HG03060 (cell line): ENCODE data around the gene NR2E3.
"Not testable (repeated sequence)": the region's sequence is repeated elsewhere in the genome, so short reads cannot be mapped to it uniquely, and the experiment has no call there.

Source experiments
- ATAC-seq: cut with Tn5 transposase; IDR thresholded peaks from one replicate; pipeline ENCODE4 v1.9.1; 2021; ENCODE audit warnings: low read depth, moderate number of reproducible peaks; ENCODE audit not compliant: unreplicated experiment

Gene NR2E3

DNA sequence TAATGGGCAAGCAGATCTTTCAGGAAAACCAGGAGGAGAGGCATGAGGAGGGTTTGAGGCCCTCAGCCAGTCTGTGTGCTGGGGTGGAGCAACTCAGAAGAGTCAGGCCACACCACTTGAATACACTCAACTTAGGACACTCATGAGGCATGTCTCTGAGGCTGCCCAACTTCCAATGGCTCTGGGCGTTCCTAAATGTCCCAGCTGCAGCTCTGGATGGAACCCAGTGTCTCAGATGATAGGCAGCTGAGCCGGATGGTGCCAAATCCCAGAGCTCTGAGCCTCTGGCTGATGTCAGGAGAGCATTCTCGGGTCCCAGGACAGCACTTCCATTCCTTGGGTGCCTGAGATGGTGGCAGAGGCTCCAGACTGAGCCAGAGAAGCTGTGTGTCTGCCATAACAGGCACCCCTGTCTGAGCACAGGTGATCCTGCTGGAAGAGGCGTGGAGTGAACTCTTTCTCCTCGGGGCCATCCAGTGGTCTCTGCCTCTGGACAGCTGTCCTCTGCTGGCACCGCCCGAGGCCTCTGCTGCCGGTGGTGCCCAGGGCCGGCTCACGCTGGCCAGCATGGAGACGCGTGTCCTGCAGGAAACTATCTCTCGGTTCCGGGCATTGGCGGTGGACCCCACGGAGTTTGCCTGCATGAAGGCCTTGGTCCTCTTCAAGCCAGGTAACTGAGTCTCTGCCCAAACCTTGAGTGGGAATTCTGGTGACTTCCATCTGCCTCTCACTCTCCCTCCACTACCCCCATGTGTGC lies 2.8 kb downstream of the NR2E3 start:
- no peak for ATAC-seq

DNA sequence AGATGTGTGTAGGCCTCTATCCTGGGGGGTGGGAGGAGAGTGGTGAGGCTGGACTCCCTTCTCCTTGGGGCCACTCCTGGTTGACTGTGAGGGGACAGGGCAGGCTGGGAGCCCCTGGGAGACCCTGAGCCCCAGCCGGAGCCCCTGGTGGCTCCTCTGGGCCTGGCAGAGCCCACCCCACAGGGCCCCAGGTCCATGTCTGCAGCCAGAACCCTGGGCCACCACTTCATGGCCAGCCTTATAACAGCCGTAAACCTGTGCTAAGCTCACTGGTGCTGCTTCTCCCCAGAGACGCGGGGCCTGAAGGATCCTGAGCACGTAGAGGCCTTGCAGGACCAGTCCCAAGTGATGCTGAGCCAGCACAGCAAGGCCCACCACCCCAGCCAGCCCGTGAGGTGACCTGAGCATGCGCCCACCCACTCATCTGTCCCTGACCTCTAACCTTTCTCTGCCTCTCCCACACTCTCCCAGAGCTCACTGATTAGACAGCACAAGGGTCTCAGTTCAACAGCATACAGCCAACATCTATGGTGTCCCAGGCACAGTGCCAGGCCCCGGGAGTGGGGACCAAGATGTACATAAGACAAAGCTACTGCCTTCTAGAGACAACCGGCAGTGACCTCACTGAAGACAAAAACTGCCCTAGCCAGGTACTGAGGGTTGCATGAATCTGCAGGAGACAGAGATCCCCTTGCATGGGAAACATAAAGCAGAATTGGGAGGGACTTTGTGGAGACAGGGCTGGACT lies 3.5 kb downstream of the NR2E3 start:
- ATAC-seq = no peak

DNA sequence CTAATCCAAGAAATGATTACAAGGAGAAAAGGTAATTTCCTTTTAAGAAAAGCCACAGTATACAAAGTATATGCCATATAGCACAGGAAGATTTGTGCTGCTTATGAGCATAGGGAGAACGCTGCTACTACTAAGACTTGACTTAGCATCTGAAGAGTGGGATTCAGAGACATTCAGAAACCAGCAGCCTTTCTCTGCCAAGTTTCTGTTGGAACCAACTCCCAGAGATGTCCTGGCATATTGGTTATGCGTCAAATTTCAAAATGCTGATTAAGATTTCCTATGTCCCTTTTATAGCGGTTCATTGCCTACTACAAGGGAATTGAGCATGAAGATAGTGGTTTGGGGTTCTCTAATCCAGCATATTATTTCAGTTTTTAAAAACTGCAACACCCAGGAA lies 4.9 kb downstream of the NR2E3 start:
- no peak for ATAC-seq

DNA sequence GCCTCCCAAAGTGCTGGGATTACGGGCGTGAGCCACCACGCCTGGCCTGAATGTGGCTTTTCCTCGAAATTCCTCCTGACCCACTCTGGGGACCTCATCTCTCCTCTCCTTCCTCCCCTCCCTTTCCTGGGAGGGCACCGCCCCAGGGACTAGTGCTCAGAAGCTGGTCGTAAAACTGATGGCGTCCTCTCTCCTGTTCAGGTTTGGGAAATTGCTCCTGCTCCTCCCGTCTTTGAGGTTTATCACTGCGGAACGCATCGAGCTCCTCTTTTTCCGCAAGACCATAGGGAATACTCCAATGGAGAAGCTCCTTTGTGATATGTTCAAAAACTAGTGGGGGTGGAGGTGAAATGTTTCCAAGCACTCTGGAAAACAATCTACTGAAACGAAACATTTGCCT lies 7.0 kb downstream of the NR2E3 start:
- no peak for ATAC-seq

DNA sequence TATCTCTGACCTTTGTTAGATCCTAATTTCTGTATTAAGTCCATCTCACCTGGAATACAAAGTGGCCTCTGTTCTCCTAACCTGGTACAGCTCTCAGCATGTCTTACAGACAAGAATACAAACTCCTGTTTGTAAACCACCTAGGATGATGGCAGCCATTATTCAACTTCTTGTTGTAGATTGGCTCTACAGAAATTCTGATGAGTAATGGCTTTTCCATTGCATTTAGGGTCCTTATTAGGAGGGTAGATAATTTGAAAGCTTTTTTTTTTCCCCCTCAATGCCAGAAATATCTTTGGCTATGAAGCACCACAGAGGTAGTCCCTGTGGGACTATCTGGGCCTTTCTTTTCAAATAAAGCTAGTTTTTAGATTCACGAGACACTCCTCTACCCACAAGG lies 9.8 kb downstream of the NR2E3 start:
- ATAC-seq = no peak

DNA sequence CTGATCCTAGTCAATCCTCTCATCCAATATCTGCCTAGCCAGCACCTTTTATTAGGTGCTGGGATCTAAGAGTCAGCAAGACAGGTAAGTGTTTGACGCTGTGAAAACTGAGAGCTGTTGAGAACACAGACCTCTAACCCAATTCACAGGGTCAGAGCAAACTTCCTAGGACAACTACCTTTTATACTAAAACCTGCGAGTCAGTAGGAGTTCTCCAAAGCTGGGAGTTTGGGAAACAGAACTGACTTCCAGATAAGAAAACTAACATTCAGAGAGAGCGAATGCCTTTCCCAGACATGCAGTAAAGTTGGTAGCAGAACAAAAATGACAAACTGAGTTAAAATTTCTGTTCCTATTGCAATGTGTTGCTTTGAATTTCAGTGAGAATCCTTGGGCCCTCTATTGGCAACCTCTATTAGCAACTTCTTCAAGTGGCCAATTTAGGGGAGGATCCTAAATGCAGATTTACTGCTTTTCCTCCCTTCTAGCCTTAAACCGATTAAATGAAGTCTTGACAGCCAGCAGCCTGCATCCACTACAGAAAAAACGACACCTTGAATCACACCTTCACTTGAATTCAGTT lies 11.3 kb downstream of the NR2E3 start:
- ATAC-seq = no peak

DNA sequence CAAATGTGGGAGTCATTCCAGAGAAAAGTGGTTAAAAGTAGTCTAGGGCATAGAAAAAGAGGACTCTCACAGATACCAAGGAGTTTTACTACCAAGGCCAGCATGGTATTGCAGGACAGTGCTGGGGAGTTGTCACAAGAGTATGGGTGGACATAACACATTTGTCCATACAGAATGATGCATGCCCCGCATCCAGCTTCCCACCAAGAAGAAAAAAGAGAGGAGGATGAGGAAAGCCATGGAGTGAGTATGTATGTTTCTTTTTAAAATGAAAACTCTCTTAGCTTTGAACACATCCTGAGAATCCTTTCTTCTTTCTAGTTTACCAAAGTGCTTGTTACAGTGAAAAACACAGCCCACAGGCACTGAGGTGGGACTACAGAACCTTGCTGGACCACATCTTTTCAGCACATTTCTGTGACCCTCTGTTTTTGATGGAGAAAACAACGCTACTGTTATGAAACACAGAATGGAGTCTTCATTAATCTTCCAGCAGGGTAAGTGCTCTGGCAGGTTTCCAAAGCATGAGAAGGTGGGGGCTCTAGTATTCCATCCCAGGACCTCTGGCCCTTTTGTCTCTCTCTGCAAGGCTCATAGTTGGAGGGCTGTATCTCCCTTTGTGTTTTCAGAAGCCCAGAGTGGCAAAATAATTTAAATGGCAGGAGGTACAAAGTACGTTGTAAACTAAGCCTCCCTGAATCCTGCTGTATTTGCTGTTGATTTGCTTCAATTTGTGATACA lies 12.7 kb downstream of the NR2E3 start:
- ATAC-seq = no peak

DNA sequence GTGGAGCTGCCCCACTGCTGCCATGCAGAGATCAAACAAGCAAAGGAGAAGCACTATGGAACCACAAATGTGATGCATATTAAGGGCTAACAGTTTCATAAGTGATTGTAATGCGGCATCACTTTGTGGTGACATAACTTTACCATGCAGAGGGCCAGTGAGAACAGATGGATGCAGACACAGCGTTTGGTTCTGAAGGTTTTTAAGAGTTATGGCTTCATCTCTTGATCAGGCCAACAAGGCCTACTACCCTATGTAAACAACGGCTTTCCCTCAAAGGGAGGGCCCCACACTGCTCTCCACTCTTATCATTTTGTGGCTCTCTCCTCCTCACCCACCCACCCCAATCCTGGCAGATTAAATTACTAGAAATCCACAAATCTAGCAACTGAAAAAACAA lies 13.4 kb downstream of the NR2E3 start:
- no peak for ATAC-seq

DNA sequence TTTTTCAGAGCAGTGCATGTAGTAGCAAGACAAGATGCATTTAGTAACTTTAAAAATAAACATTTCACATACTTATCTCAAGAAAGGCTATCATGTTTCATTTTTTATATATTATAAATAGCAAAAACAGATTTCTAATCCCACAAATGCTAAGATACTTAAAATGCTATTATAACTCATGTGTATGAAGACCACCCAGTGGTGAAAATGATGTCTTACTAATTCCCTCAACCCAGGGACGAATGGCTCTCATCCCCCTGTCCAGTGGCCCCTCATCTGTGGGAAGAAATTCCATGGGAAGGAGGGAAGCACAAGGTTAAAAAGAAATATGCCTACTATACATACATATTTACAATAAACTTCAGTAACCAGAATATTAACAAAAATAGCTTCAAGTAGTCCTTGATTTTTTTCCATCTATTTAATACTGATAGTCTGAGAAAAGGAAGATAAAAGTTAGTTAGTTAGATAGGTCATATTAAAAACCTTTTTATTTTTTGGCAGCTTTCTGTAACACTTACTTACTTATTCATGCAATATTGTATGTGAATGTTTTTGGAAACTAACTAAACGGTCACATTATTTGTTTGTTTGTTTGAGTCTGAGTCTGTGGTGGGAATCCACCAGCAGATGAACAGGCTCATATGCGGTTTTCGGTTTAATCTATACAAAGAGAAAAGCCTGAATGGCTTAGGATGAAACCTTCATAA lies 14.8 kb downstream of the NR2E3 start:
- ATAC-seq = no peak

DNA sequence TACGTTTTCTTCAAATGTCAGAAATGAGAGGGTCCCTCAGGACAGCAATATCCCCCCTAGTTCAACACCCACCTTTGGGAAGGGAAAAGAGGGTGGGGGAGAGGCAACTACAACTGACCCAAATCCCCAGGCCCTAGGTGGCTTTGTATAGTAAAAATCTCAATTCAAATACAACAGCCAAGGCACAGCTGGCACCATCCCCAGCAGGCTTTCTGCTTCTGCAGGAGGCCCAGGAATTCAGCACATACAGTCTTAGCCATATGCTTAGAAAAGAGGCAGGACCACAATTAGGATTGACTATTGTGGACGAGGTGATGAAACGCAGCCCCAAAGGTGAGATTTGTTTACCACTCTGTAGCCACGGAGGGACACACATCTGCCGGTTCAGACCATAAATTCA lies 15.8 kb downstream of the NR2E3 start:
- no peak for ATAC-seq

DNA sequence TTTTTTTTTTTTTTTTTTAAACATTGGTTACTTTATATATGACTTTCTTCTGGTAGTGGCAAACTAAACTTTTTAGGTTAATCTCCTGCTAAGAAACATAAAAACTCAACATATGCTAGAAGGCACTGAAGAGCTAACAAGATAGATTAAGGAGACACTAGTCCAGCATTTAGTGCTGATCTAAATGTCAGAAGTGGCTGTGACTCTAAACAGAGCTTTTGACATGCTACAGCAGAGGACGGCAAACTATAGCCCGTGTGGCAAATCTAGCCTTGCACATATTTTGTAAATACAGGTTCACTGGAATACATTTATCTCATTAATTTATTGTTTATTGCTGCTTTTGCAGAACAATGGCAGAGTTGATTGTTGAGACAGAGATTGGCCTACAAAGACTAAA lies 20.6 kb downstream of the NR2E3 start:
- no peak for ATAC-seq

DNA sequence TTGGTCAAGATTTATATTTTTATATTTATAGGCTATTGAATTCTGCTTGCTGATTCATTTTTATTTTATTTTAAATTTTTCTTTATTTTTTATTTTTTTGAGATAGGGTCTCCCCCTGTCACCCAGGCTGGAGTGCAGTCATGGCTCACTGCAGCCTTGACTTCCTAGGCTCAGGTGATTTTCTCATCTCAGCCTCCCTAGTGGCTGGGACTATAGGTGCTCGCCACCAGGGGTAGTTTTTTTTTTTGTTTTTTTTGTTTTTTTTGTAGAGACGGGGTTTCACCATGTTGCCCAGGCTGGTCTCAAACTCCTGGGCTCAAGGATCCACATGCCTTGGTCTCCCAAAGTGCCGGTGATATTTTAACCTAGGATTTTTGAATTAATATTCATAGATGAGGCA lies 31.2 kb downstream of the NR2E3 start:
- no peak for ATAC-seq

DNA sequence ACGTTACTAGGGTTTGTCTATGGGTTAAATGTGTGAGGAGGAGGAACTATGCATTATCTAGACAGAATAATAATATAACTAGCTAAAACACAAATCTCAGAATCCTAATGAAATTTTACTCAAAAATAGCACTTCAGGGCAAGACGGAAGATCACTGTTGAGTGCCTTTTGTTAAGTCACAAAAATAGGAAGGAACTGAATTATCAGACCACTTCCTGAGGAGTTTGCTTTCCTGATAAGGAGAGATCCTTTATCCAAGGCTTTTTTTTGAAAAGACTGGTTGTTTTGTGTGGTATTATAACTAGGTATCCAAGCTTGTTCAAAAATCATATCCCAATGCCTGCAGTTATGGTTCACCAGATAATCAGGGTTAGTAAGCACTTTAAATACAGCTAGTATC lies 34.6 kb downstream of the NR2E3 start:
- ATAC-seq = no peak

DNA sequence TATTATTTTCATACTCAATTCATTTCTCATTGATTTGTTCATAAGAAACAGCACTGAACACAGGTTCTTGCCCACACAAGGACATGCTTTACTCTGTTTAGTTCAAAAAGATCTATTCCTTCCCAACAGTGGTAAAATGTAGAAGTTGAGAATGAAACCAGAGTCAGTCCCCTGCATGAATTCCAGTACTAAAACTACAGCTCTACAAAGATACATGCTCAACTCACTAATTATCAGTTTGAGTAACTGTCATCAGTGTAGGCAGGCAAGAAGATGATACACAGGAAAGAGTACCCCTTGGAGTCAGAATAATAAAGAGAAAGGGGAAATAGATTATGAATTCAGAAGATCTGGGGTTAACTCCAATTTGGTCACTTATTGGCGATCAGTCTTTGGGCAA lies 43.2 kb downstream of the NR2E3 start:
- no peak for ATAC-seq

DNA sequence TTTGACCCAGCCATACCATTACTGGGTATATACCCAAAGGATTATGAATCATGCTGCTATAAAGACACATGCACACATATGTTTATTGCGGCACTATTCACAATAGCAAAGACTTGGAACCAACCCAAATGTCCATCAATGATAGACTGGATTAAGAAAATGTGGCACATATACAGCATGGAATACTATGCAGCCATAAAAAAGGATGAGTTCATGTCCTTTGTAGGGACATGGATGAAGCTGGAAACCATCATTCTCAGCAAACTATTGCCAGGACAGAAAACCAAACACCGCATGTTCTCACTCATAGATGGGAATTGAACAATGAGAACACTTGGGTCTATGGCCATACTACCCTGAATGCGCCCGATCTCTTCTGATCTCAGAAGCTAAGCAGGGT lies 47.9 kb downstream of the NR2E3 start:
- not testable (repeated sequence) for ATAC-seq
